Skeletal muscle cell (primary cell): ENCODE results near the gene SMURF2.
"Not testable (repeated sequence)": the region's sequence is repeated elsewhere in the genome, so short reads cannot be mapped to it uniquely, and the experiment has no call there.

Source experiments
- DNase-seq: peaks from one replicate; pipeline ENCODE4 v3.0.0-alpha.2; 2010; ENCODE audit warnings: low read depth
- H3K4me3 ChIP-seq: 2 replicates; pipeline ENCODE4 v1.5.1; 2011; ENCODE audit warnings: low read depth, mild to moderate bottlenecking, control low read depth, low read length, moderate library complexity

SMURF2 gene

GRCh38 chr17:64667807-64668721 lies 6.0 kb upstream of the SMURF2 start:
- not testable (repeated sequence) for H3K4me3 ChIP-seq
- DNase-seq: peak; percentile 52

GRCh38 chr17:64664299-64664981 lies 2.3 kb upstream of the SMURF2 start:
- H3K4me3 ChIP-seq, DNase-seq: not testable (repeated sequence)

DNA sequence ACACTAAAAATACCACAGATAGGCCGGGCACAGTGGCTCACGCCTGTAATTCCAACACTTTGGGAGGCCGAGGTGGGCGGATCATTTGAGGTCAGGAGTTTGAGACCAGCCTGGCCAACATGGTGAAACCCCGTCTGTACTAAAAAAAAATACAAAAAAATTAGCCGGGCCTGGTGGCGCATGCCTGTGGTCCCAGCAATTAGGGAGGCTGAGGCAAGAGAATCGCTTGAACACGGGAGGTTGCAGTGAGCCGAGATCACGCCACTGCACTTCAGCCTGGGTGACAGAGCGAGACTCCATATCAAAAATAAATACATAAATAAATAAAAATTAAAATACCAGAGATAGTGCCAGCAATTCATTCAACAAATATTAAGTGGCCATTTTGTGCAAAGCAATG lies 1.7 kb upstream of the SMURF2 start:
- DNase-seq, H3K4me3 ChIP-seq: not testable (repeated sequence)

GRCh38 chr17:64662774-64663367 lies 764 bp upstream of the SMURF2 start:
- no peak for DNase-seq

DNA sequence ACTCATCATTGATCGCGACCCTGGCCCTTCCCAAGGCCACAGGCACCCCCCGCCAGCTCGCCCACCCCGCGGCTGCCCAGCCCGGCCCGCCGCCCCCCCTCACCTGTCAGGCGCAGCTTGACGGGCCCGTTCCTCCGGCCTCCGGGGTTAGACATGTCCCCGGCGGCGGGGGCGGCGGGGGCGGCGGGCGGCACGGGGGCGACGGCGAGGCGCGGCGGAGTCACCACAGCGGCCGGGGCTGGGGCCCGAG lies 456 bp downstream of the SMURF2 start:
- peak overlapping the region; percentile 72 for H3K4me3 ChIP-seq
- DNase-seq: no peak

More at GRCh38 chr17:64662774-64663367, 764 bp upstream of the SMURF2 start:
- H3K4me3 ChIP-seq: peak overlapping the region; percentile 72

GRCh38 chr17:64660978-64661725 lies 955 bp downstream of the SMURF2 start:
- not testable (repeated sequence) for DNase-seq
- peak overlapping the region; percentile 72 for H3K4me3 ChIP-seq

GRCh38 chr17:64660195-64660977 lies 1.7 kb downstream of the SMURF2 start:
- H3K4me3 ChIP-seq: peak overlapping the region; percentile 72

DNA sequence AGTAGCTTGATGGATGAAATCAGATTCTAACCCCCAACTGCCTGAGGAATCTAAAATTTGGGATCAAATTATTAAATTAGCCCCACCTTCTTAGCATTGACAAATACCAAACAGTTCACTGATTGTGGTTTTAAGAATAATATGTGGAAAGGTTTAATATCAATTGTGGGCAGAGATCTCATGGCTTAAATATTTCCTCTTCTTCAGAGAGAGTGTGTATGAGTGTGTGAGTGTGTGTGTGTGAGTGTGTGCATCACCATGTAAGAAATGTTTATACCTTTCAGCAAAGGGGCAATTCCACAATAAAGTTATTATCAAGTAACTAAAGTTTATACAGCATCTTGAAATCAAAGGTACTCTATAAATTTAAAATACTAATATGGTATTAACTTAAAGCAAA lies 3.2 kb downstream of the SMURF2 start:
- no peak overlapping the region for H3K4me3 ChIP-seq

More at GRCh38 chr17:64660195-64660977, 1.7 kb downstream of the SMURF2 start:
- not testable (repeated sequence) for DNase-seq

GRCh38 chr17:64657610-64658125 lies 4.4 kb downstream of the SMURF2 start:
- no peak for DNase-seq

More for the DNA sequence above, 3.2 kb downstream of the SMURF2 start:
- DNase-seq: no peak

DNA sequence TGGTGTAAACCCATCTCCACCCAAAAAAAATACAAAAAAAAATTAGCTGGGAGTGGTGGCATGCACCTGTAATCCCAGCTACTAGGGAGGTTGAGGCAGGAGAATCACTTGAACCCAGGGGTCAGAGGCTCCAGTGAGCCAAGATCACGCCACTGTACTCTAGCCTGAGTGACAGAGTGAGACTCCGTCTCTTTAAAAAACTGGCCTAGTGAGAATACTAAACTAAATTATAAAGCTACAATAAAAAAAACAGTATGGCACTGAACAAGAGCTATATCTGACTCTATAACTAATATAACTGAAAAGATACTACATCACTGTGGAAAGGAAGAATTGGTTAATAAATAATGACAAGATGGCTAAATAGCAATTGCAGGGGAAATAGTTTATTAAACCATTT lies 6.4 kb downstream of the SMURF2 start:
- no peak for DNase-seq
- no peak overlapping the region for H3K4me3 ChIP-seq

More at GRCh38 chr17:64657610-64658125, 4.4 kb downstream of the SMURF2 start:
- H3K4me3 ChIP-seq: no peak overlapping the region

GRCh38 chr17:64653985-64654355 lies 8.1 kb downstream of the SMURF2 start:
- DNase-seq: no peak
- H3K4me3 ChIP-seq: no peak overlapping the region

DNA sequence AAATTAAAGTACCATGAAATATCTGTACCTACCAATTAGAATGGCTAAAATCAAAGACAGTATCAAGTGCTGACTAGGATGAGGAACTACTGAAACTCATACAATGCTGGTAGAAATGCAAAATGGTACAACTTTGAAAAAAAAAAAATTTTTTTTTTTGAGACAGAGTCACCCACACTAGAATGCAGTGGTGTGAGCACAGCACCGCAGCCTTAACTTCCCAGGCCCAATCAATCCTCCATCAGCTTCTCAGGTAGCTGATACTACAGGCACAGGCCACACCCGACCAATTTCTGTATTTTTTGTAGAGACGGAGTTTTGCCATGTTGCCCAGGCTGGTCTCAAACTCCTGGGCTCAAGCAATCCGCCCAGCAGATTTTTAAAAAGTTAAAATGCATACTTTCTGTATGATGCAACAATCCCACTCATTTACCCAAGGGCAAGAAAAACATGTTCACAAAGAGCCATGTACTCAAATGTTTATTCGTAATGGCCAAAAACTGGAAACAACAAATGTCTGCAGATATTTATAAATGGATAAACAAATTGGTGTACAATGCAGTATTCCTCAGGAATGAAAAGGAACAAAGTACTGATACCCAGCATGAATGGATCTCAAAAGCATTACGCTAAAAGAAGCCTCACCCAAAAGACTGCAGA lies 8.7 kb downstream of the SMURF2 start:
- DNase-seq: no peak

DNA sequence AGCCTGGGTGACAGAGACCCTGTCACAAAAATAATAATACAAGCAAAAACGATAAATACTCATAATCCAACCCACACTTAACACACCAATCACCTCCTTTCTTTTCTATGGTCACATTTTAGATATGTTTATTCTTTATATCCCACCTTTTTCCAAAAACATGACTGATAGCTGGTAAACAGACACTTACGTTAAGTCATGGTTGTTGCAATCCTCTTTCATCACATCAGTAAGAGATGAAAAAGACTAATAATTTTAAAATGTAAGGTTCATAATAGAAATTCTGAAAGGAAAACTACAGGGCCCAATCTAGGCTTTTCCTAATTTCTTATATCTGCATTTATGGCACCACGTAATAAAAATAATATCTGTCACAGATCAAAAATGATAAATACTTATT lies 10.2 kb downstream of the SMURF2 start:
- H3K4me3 ChIP-seq: no peak overlapping the region
- DNase-seq: no peak

More for the DNA sequence above, 8.7 kb downstream of the SMURF2 start:
- no peak overlapping the region for H3K4me3 ChIP-seq

GRCh38 chr17:64648234-64648633 lies 13.9 kb downstream of the SMURF2 start:
- H3K4me3 ChIP-seq: no peak overlapping the region
- no peak for DNase-seq

DNA sequence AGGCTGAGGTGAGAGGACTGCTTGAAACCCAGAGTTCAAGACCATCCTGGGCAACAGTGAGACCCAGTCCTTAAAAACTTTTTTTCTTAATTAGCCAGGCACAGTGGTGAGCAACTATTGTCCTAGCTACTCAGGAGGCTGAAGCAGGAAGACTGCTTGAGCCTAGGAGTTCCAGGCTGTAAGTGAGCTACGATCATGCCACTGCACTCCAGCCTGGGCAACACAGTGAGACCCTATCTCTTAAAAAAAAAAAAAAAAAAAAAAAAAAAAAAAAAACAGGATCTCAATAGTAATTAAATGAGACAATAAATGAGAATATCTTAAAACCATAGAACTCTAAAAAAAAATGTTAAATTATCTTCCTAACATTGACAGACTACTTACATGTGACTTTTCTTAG lies 14.3 kb downstream of the SMURF2 start:
- no peak overlapping the region for H3K4me3 ChIP-seq
- DNase-seq: no peak

GRCh38 chr17:64639516-64639915 lies 22.6 kb downstream of the SMURF2 start:
- no peak overlapping the region for H3K4me3 ChIP-seq
- no peak for DNase-seq

- no peak for DNase-seq
- no peak overlapping the region for H3K4me3 ChIP-seq
Measured at GRCh38 chr17:64638552-64639203, 23.4 kb downstream of the SMURF2 start.
